H9 (cell line): Measurements from ENCODE around the gene FAM180B. TPM values are rescaled to one million over a fixed set of nuclear protein-coding genes. Genes with fewer than 3 reads are reported as not detected.

Experiments
- DNase-seq: peaks from one replicate; pipeline ENCODE4 v3.0.0-alpha.2; 2017
- H2AFZ ChIP-seq: one replicate; pipeline ENCODE4 v1.6.1; 2013; ENCODE audit warnings: mild to moderate bottlenecking, low read length, control low read depth, moderate library complexity
- H2AK5ac ChIP-seq: 2 replicates; pipeline ENCODE4 v1.6.1; 2013; ENCODE audit warnings: low read length, control low read depth, mixed read lengths; ENCODE audit not compliant: insufficient read length
- H2BK120ac ChIP-seq: one replicate; pipeline ENCODE4 v1.6.1; 2013; ENCODE audit warnings: low read depth, mild to moderate bottlenecking, low read length, control low read depth, inconsistent platforms; ENCODE audit not compliant: poor library complexity, severe bottlenecking
- H2BK12ac ChIP-seq: 2 replicates; pipeline ENCODE4 v1.6.1; 2013; ENCODE audit warnings: low read length, control low read depth, mixed read lengths, low read depth; ENCODE audit not compliant: insufficient read length
- H2BK15ac ChIP-seq: 2 replicates; pipeline ENCODE4 v1.6.1; 2013; ENCODE audit warnings: low read depth, low read length, control low read depth
- H2BK20ac ChIP-seq: one replicate; pipeline ENCODE4 v1.6.1; 2013; ENCODE audit warnings: low read depth, mild to moderate bottlenecking, low read length, control low read depth, inconsistent platforms; ENCODE audit not compliant: poor library complexity, severe bottlenecking
- H2BK5ac ChIP-seq: 2 replicates; pipeline ENCODE4 v1.6.1; 2013; ENCODE audit warnings: low read length, control low read depth, mixed read lengths; ENCODE audit not compliant: insufficient read length
- H3K14ac ChIP-seq: 2 replicates; pipeline ENCODE4 v1.6.1; 2013; ENCODE audit warnings: low read length, control low read depth; ENCODE audit not compliant: insufficient read depth
- H3K18ac ChIP-seq: 2 replicates; pipeline ENCODE4 v1.6.1; 2013; ENCODE audit warnings: low read depth, mild to moderate bottlenecking, mixed read lengths, low read length, control low read depth; ENCODE audit not compliant: insufficient read length
- H3K23ac ChIP-seq: 2 replicates; pipeline ENCODE4 v1.6.1; 2013; ENCODE audit warnings: low read length, control low read depth, mixed read lengths, low read depth; ENCODE audit not compliant: insufficient read length
- H3K23me2 ChIP-seq: 2 replicates; pipeline ENCODE4 v1.6.1; 2013; ENCODE audit warnings: low read depth, mild to moderate bottlenecking, mixed read lengths, low read length, control low read depth; ENCODE audit not compliant: insufficient read length, poor library complexity, severe bottlenecking
- H3K27ac ChIP-seq: 2 replicates; pipeline ENCODE4 v1.5.1; 2013; ENCODE audit warnings: low read length, control low read depth, mixed read lengths, low read depth; ENCODE audit not compliant: insufficient read length
- H3K27me3 ChIP-seq: 2 replicates; pipeline ENCODE4 v1.6.1; 2013; ENCODE audit warnings: low read length, control low read depth, inconsistent platforms; ENCODE audit not compliant: insufficient read depth
- H3K4ac ChIP-seq: 2 replicates; pipeline ENCODE4 v1.6.1; 2013; ENCODE audit warnings: low read depth, mild to moderate bottlenecking, control low read depth, inconsistent platforms, low read length, moderate library complexity
- H3K4me1 ChIP-seq: 2 replicates; pipeline ENCODE4 v1.6.1; 2013; ENCODE audit warnings: low read length, control low read depth, inconsistent platforms; ENCODE audit not compliant: insufficient read depth
- H3K4me2 ChIP-seq: 2 replicates; pipeline ENCODE4 v1.6.1; 2013; ENCODE audit warnings: low read length, control low read depth, mixed read lengths; ENCODE audit not compliant: insufficient read length, insufficient read depth
- H3K56ac ChIP-seq: 2 replicates; pipeline ENCODE4 v1.6.1; 2013; ENCODE audit warnings: low read depth, mild to moderate bottlenecking, mixed read lengths, low read length, control low read depth; ENCODE audit not compliant: insufficient read length
- H3K79me1 ChIP-seq: 2 replicates; pipeline ENCODE4 v1.6.1; 2013; ENCODE audit warnings: low read depth, mild to moderate bottlenecking, moderate library complexity, low read length, control low read depth, inconsistent platforms; ENCODE audit not compliant: insufficient read depth, poor library complexity, severe bottlenecking
- H3K79me2 ChIP-seq: 2 replicates; pipeline ENCODE4 v1.6.1; 2013; ENCODE audit warnings: low read length, control low read depth, inconsistent platforms; ENCODE audit not compliant: insufficient read depth
- H3K9ac ChIP-seq: 2 replicates; pipeline ENCODE4 v1.6.1; 2013; ENCODE audit warnings: low read length, control low read depth, mixed read lengths; ENCODE audit not compliant: insufficient read length; ENCODE audit errors: extremely low read depth
- H3K9me3 ChIP-seq: one replicate; pipeline ENCODE4 v1.6.1; 2013; ENCODE audit warnings: low read depth, low read length, inconsistent platforms; ENCODE audit not compliant: control insufficient read depth
- H3T11ph ChIP-seq: one replicate; pipeline ENCODE4 v1.6.1; 2013; ENCODE audit warnings: mild to moderate bottlenecking, low read length, control low read depth, inconsistent platforms
- H4K20me1 ChIP-seq: one replicate; pipeline ENCODE4 v1.6.1; 2013; ENCODE audit not compliant: control insufficient read depth, insufficient read length, insufficient read depth
- H4K5ac ChIP-seq: 2 replicates; pipeline ENCODE4 v1.6.1; 2013; ENCODE audit warnings: low read depth, mild to moderate bottlenecking, mixed read lengths, low read length, control low read depth; ENCODE audit not compliant: insufficient read length
- H4K8ac ChIP-seq: replicated peaks from 2 replicates; pipeline ENCODE4 v1.6.1; 2013; ENCODE audit warnings: low read length, control low read depth, mixed read lengths, low read depth; ENCODE audit not compliant: insufficient read length
- H4K91ac ChIP-seq: 2 replicates; pipeline ENCODE4 v1.6.1; 2013; ENCODE audit warnings: low read depth, mild to moderate bottlenecking, moderate library complexity, mixed read lengths, low read length, control low read depth; ENCODE audit not compliant: insufficient read length
- H3K27ac Mint-ChIP-seq, 3 experiments: 2 replicates in 2 of 3; 3 replicates in 1 of 3; pipeline ENCODE4 v1.8.0; 2020 to 2021; ENCODE audit warnings: mixed read lengths in 3 of 3, mild to moderate bottlenecking in 1 of 3, moderate library complexity in 1 of 3
- H3K27me3 Mint-ChIP-seq: 2 replicates; pipeline ENCODE4 v1.8.0; 2021; ENCODE audit warnings: low read depth, mild to moderate bottlenecking, moderate library complexity, mixed read lengths
- H3K36me3 Mint-ChIP-seq, 3 experiments: 2 replicates in 2 of 3; 3 replicates in 1 of 3; pipeline ENCODE4 v1.8.0; 2020 to 2021; ENCODE audit warnings: low read depth in 3 of 3, mixed read lengths in 3 of 3; ENCODE audit not compliant: insufficient read depth in 1 of 3
- H3K4me1 Mint-ChIP-seq, 2 experiments: 2 replicates each; pipeline ENCODE4 v1.8.0; 2020; ENCODE audit warnings: mixed read lengths in 2 of 2
- H3K4me3 Mint-ChIP-seq, 2 experiments: 2 replicates in 1 of 2; 3 replicates in 1 of 2; pipeline ENCODE4 v1.8.0; 2020 to 2021; ENCODE audit warnings: mild to moderate bottlenecking in 2 of 2, mixed read lengths in 2 of 2, moderate library complexity in 1 of 2
- H3K9me3 Mint-ChIP-seq, 2 experiments: 2 replicates in 1 of 2; 3 replicates in 1 of 2; pipeline ENCODE4 v1.8.0; 2020; ENCODE audit warnings: mild to moderate bottlenecking in 2 of 2, mixed read lengths in 2 of 2, moderate library complexity in 1 of 2
- CTCF ChIP-seq: fragments of 200-600 bp; sonication (generic); conservative IDR thresholded peaks from 3 replicates; pipeline ENCODE4 v1.8.0; 2021; ENCODE audit warnings: antibody characterized with exemption, mild to moderate bottlenecking
- WGBS: extraction: QIAGEN DNeasy Blood & Tissue Kit; methylation state at CpG from one replicate; pipeline ENCODE4 v1.1.7; 2013; ENCODE audit warnings: missing lambda C conversion rate, low lambda C conversion rate, mixed read lengths; ENCODE audit not compliant: insufficient read length; ENCODE audit errors: extremely low coverage; 5-methylcytosine and 5-hydroxymethylcytosine counted together
- total RNA-seq: library from RNA; stranded (reverse); gene quantifications from 2 replicates; pipeline ENCODE4 v1.2.1, GENCODE V29; 2021

FAM180B gene
- total RNA-seq, 1 experiment from 2014 or later = 0.37 TPM

- Histone ChIP-seq H4K91ac (no peak overlapping the region), H3K23me2 (no peaks in the 10 kb centered on the region), H3K4me2 (no peak overlapping the region), H3T11ph (no peak overlapping the region), H3K27ac (no peak overlapping the region), H3K4ac (no peak overlapping the region), H4K5ac (no peak overlapping the region), H4K8ac (no peak overlapping the region), H2AFZ (no peak overlapping the region), H2BK15ac (no peak overlapping the region), H4K20me1 (no peaks in the 10 kb centered on the region), H3K18ac (no peak overlapping the region), H3K79me2 (no peaks in the 10 kb centered on the region; the same call in 1 of the 2 replicates), H3K79me1 (peaks cover 3% of the 10 kb centered on the region), H3K9me3 (no peaks in the 10 kb centered on the region), H2AK5ac (no peak overlapping the region), H2BK120ac (no peak overlapping the region), H3K9ac (no peak overlapping the region), H2BK20ac (no peak overlapping the region), H3K56ac (no peak overlapping the region), H3K14ac (no peak overlapping the region), H2BK12ac (no peak overlapping the region), H3K27me3 (no peaks in the 10 kb centered on the region), H2BK5ac (no peak overlapping the region), H3K23ac (no peak overlapping the region), H3K4me1 (peaks cover 1% of the 10 kb centered on the region; the same call in 1 of the 2 replicates)
- TF ChIP-seq CTCF = no peak
- Mint-ChIP-seq H3K9me3 (no peaks in the 10 kb centered on the region), H3K27me3 (no peaks in the 10 kb centered on the region), H3K4me1 (peaks cover 4 to 8% of the 10 kb centered on the region in 2 experiments), H3K27ac (no peak overlapping the region), H3K36me3 (peaks cover 21 to 87% (median 79%) of the 10 kb centered on the region in 3 experiments), H3K4me3 (no peak overlapping the region)
- no peak for DNase-seq
- WGBS = no CpG with 5 or more reads among the region's 8 CpGs
Measured at GRCh38 chr11:47572715-47573255, 13.7 kb upstream of the FAM180B start.
